ENCODE data around the gene RNF223.
"Not testable (repeated sequence)": the region's sequence is repeated elsewhere in the genome, so short reads cannot be mapped to it uniquely, and the experiment has no call there.

RNF223 gene

DNA sequence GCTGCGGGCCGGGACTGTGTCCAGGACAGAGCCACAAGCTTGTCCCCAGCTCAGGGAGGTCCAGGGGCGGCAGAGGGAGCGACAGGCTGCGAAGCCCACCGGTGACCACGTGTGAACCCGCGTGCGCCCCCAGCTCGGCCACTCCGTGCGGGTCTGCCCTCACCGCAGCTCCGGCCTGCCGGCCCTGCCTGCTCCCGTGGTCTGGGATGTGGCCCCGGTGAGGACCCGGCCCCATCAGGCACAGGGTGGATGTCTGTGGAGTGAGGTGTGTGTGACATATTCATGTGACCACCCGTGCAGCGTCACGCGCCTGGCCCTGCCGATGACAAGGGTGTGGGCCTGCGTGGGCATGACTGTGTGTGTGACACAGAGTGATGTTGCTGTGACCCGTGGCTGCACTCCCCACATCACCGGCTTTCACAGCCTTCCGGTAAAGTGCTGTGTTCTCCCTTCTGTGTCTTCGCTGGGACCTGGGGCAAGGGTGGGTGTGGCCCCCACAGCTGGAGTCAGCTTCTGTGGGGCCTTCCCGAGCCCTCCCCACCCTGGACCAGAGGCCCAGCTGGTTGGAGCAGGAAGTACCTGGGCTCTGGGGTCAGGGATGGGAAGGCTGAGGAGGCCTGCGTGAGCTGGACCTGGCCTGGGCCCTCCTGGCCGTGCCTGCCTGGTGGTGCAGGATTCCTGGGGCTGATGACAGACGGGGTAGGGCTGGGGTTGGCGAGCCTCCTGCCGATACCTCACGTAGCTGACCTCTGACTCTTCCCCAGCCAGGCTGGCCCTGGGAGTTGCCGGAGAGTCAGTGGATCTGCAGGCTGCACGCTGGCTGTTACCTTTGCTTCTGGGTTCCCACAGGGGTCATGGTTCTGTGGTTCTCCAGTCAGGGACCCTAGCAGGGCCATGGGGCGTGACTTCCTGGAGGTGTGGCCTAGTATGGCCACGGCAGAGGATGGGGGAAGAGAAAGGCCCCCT is 4.1 kb downstream of the RNF223 start:
- no peak for DNase-seq

GRCh38 chr1:1069056-1069710 is 4.9 kb downstream of the RNF223 start:
- DNase-seq: peak; percentile 80

DNA sequence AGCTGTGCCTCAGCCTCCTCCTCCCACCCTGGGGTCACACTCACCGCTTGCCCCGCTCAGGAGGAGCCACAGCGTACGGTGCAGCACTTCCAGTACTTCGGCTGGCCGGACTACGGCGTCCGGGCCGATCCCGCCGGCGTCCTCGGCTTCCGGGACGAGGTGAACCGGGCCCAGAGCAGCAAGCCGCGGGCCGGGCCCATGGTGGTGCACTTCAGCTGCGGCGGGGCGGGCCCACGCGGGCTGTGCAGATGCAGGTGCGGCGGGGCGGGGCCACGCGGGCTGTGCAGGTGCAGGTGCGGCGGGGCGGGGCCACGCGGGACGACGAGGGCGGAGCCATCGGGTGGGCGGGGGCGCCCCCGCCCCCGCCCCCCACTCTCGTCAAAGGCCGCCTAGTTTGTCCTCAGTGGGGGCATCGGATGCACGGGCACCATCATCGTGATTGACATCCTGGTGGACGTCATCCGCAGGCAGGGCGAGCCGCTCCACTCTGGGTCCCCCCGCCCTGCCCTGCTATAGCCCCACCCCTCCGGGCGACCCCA is 5.5 kb downstream of the RNF223 start:
- peak; percentile 71 for DNase-seq

DNA sequence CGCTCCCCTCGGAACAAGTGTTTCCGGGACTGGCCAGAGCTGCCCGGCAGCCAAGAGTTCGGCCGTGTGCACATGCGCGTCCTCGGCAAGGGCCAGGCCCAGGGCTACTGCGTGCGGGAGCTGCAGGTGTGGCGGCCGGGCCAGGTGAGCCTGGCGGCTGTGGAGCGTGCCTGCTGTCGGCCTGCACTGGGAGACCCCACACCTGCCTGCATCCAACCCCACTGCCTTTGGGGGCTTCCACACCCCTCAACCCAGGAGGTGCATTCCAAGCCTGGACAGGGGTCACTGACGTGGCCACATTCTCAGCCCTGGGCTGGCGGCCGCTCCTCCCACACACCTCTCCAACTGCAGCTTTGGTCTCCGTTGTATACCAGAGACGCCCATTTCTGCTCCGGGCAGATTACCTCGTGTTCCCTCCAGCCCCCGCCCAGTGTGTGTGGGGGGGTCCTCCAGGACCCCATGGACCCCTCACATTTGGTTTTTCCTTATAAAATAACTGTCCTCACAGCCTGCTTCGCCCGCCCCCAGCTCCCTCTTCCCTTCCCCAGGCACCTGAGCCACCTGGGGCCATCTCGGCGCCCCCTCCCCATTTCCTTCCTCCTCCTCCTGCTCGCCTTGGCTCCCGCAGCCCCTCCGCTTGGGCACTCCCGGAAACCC is 6.1 kb downstream of the RNF223 start:
- no peak for DNase-seq

DNA sequence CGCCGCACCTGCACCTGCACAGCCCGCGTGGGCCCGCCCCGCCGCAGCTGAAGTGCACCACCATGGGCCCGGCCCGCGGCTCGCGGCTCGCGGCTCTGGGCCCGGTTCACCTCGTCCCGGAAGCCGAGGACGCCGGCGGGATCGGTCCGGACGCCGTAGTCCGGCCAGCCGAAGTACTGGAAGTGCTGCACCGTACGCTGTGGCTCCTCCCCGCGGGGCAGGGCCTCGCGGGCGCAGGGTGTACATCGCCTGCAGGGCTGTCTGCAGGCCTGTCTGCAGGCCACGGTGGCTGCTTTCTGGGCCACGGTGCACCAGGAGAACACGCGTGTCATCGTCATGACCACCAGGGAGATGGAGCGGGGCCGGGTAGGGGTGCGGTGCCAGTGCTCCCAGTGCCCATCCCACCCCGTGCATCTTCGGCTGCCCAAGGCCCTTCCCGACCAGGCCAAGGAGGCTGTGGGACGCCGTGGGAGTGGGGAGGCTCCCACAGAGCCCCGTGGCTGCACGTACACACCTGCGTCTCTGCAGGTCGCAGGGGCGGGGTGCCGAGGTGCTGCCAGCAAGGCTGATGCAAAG is 6.7 kb downstream of the RNF223 start:
- DNase-seq: no peak

- DNase-seq: no peak
Observed at GRCh38 chr1:1066403-1067283, 7.5 kb downstream of the RNF223 start.

DNA sequence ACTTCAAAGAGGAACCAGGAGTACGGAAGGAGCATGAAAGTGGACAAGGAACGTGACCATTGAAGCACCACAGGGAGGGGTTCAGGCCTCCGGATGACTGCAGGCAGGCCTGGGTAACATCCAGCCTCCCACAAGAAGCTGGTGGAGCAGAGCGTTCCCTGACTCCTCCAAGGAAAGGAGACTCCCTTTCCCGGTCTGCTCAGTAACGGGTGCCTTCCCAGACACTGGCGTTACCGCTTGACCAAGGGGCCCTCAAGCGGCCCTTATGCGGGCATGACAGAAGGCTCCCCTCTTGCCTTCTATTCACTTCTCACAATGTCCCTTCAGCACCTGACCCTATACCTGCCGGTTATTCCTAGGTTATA is 8.2 kb downstream of the RNF223 start:
- not testable (repeated sequence) for DNase-seq

DNA sequence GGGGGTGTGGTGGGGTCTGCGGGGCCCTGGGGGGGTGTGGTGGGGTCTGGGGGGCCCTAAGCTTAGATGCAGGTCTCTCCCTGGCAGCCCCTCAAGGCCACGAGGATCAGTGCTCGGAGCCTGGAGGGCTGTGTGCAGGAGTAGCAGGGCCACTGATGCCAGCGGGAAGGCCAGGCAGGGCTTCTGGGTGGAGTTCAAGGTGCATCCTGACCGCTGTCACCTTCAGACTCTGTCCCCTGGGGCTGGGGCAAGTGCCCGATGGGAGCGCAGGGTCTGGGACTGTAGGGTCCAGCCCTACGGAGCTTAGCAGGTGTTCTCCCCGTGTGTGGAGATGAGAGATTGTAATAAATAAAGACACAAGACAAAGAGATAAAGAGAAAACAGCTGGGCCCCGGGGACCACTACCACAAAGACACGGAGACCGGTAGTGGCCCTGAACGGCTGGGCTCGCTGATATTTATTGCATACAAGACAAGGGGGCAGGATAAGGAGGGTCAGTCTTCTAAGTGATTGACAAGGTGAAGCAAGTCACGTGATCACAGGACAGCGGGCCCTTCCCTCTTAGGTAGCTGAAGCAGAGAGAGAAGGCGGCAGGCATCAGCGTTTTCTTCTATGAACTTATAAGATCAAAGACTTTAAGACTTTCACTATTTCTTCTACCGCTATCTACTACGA is 8.7 kb downstream of the RNF223 start:
- no peak for DNase-seq

DNA sequence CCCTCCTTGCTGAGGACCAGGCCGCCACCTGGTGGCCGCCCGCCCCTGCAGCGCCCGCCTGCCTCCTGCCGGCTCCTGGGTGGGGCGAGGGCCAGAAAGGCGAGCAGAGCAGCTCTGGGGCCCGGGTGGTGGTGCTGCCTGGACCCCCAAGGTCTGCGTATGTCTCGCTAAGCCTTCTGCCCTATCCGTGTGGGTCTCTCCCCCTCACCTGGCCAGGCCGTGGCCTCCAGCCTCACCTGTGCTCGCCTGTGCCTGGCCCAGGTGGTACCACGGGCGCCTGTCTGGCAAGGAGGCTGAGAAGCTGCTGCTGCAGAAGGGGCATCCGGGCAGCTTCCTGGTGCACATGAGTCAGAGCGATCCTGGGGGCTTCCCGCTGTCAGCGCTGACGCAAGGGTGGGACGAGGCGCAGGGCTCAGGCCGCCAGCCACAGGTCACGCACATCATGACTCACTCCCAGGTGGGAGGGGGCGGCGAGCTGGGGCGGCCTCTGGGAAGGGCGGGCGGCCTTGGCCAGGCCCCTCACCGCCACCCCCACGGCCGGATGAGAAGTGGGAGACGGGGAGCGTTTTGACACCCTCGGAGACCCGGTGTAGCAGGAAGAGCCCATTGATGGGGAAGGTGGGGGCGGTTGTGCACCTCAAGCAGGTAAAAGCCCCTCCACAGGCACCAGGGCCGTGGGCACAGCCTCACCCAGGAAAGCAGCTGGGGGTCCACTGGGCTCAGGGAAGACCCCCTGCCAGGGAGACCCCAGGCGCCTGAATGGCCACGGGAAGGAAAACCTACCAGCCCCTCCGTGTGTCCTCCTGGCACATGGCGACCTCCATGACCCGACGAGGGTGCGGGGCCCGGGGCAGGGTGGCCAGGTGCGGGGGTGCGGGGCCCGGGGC is 9.9 kb downstream of the RNF223 start:
- DNase-seq: peak; percentile 68

- no peak for DNase-seq
Observed at GRCh38 chr1:1063261-1063944, 10.7 kb downstream of the RNF223 start.

DNA sequence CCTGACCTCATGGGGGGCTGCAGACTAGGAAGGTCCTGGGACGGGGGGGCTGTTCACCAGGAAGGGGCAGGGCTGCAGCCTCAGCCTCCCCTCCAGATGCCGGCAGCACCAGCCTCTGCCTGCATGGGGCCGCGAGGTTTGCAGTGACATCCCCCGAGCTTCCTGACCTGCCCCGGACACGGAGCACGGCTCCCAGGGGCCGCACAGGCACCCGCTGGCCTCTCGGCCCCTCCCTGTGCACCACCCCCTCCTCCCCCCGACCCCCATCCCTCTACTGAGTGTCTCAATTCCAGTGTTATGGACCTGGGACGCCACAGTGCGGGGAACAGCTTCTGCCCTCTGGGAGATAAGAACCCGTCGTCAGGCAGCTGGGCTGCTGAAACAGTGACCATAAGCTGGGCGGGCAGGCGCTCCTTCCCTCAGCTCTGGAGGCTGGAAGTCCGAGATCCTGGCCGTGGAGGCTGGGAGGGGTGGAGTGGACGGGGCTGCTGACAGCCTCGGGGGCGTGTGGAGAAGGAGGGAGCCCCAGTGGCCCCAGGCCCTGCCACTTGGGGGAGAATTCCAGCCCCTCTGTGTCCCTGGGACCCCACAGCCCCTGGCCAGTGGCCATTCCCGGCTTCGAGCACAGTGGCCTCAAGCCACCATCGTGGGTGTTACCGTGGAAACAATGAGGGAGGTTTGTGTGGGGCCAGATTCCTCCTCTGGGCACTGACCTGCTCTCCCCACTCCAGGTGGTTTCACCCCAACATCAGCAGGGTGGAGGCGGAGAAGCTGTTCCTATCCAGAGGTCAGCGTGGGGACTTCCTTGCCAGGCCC is 11.6 kb downstream of the RNF223 start:
- no peak for DNase-seq

- DNase-seq: peak; percentile 53
Observed at GRCh38 chr1:1061682-1062345, 12.3 kb downstream of the RNF223 start.

DNA sequence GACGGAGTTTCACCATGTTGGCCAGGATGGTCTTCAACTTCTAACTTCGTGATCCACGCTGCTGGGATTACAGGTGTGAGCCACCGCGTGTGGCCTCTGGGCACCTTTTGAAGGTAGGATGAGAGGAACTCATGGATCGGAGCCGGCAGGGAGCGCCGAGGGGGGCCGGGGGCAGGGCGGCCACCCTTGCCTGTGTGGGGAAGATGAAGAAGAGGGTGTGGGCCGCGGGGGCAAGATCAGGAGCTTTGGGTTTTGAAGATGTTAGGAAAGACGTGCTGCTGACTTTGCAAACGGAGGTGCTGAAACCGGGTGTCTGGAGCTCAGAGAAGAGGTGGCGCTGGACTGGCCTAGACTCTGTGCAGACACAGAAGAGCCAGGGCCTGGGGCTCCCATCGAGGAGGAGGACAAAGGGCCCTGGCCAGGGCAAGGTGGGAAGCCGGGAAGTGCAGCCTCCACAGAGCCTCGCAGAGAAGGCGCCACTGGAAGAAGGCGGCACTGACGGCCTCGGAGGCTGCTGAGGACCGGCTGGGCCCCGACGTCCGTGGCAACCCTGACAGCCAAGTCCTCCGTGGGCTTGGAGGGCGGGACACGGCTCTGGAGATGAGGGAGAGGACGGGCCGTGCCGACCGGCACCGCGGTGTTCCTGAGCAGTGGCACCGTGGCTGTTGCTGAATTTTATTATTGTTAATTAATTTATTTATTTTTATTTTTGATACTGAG is 13.7 kb downstream of the RNF223 start:
- no peak for DNase-seq

DNA sequence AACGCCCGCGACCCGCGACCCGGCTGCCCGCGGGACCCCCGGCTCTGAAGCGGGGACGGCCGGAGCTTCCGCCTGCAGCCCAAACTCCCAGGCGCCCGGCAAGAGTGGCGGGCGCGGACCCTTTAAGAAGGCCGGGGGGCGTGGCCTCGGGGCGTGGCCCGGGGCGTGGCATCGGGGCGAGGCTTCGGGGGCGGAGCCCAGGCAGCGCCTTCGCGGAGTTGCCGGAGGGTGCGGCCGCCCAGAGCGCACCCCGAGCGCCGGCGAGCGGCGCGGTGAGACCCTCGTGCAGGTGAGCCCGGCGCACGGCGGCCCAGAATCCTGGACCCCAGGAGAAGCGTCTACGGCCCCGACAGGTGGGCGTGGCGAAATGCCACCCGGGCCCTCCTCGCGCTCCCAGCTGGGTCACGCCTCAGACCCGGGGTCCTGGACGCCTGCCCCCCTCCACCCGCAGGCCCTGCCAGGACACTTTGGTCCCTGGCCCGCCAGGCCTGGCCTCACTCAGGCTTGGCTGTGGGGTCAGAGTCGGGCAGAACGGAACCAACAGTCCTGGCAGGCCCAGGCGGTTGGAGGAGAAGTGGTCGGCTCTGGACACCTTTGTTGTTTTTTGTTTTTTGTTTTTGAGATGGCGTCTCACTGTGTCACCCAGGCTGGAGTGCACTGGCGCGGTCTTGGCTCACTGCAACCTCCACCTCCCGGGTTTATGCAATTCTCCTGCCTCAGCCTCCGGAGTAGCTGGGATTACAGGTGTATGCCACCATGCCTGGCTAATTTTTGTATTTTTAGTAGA is 14.4 kb downstream of the RNF223 start:
- DNase-seq: peak; percentile 87

DNA sequence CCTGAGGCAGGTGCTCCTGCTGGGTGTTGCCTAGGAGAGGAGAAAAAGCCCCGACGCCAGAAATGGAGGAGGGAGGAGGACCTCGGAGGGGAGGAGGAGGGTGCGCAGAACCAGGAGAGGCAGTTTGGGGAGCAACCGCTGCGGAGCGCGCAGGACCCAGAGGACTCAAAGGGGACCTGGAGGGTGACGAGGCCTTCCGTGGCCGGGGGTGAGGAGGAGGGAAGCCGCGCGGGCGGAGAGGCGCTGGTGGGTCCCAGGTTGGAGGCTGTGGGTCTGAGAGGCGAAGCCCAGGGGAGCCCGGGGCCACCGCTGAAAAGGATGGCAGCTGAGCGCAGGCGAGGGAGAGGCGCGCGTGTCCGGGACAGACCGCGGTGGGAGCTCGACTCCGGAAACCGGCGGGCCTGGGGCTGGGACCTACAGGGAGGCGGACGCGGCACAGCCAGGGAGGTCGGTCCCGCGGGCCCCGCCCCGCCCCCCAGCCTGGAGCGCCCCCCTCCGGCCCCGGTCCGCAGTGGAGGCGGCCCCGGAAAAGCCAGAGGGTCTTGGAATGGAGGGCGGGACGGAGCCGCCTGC is 15.1 kb downstream of the RNF223 start:
- DNase-seq: peak; percentile 64

All from NCI-H69 (cell line).